Activated T-helper 9 cell treated with anti-CD3 and anti-CD28 coated beads, Interleukin-2, amount 50 U/mL, for 16 hours (primary cell): ENCODE measurements around the gene NOBOX.
"Not testable (repeated sequence)": the region's sequence is repeated elsewhere in the genome, so short reads cannot be mapped to it uniquely, and the experiment has no call there.

Source experiments
- DNase-seq: peaks from one replicate; pipeline ENCODE4 v3.0.0-alpha.2; 2020; ENCODE audit warnings: low read depth

Gene NOBOX

DNA sequence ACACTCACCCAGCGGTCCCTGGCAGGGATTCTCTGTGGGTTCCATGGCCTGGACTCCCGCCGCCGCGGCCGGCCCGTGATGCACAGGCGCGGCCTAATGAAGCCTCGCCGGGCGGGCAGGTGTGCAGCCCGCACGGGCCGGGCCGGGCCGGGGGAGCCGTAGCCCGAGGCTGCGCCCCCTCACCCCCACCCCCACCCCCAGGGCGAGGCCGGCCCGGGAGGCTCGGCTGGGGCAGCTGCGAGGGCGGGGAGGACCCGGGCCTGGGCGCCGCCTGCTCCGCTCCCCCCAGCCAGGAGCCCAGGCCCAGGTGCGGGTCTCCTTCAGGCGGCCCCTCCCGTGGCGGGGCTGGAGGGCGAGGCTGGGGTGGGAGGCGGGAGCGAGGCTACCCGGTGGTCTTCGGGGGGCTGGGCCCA, at the start of gene NOBOX:
TSS of gene NOBOX (minus strand) at position 45 of the 413 bp plus-strand sequence.
- DNase-seq, result no peak

DNA sequence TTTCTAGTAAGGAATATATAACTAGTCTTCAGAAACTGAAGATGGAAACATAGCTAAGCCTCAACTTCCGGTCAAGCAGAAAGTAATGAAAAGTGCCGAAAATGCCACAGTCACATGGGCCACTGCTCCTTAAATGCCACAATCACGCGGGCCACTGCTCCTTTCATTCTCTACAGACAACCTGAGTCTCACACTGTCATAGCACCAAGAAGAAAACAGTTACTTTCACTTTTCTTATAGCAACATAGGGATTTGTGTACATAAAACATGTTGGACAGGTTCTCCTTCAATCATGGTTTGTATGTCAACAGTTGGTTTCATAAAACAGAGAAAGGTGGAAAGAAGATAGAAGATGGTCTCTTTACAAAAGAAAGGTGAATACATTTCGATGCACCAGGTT, 48.6 kb upstream of the NOBOX start:
- DNase-seq, result no peak

DNA sequence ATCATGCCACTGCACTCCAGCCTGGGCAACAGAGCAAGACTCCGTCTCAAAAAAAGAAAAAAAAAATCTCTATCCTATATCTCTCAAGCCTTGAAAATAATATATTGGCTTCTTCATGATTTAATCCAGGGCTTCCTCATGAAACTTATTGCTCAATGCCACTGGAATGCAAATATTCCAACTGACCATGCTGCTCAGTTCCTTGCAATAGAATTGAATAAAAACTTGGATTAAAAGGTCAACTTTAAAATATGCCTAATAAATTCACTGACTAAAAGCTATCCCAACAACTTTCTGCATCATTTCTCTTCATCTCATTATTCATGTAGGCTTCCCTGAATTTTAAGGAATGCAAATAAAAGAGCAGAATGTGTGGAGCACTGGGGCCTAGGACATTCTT, 42.1 kb upstream of the NOBOX start:
- DNase-seq, result no peak

DNA sequence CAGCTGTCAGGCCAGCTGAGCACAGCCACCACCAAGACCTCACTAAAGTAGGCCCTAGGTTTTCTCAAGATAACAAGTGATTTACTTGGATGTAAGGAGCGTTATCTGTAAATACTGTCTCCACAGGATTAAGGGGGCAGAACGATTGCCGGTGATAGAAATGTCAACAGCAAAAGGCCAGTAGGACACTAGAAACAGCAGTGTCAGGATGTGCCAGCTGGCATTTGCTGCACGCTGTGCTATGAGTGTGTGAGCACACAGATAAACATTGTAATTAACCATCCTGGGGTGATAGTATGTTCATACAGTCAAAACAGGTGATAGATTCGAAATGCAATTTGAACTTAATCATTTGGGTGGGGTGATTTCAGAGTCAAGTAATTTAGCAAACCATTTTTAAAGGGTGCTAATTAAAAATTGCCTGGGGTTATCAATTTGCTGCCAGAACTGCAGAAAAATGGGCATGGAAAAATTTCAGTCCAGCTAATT, 36.3 kb upstream of the NOBOX start:
- DNase-seq, result no peak

DNA sequence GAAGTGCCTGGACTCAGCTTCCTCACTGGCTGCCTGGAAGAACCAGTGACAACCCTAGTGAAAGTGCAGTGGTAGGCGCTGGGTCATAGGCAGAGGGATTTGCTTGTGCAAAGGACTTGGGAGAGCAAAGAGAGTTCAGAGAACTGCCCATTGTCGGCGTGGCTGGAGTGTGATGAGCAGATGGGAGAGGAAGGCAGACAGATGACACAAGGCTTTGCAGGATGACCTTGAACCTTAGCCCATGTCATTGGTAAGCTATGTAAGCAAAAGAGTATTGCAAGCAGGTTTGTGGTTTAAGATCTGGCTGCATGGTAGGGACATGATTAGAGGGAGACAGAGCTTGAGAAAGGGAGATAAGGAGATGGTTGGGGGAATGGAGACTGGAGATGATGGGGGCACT, 35.3 kb upstream of the NOBOX start:
- no peak for DNase-seq

DNA sequence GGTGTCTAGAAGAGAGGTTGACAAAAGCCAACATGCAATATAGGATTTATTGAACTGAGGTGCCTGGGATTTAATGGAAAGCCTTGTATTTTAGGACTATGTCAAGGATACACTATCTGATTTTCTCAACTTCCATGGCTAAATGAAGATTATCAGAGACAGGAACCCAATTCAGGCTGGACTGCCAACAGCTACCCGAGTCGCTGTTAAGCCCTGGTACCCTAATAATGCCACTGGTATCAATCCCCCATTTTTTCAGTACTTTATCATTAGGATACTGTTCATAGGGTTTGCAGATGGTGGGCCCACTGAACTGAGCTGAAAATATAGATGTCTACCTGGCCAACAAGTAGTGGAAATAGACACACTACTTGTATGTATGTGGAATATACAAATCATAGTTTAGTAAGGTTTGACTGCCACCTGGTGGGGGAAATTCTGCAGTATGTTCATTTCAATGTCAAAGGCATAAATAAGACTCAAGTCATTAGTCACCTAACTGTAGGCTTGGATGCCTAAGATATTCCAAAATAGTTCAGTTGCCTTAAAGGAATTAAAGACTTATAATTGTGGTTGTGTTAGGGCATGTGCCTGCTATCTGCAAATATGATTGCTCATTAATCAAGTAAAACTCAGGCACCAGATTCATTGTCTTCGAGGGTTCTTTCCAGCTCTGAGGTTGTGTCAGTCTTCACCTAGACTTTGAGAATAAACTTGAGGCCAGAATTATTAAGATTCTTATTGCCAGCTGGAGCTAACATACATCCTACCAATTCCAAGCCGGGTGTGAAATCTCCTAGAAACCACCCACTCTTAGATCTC, 34.1 kb upstream of the NOBOX start:
- no peak for DNase-seq

DNA sequence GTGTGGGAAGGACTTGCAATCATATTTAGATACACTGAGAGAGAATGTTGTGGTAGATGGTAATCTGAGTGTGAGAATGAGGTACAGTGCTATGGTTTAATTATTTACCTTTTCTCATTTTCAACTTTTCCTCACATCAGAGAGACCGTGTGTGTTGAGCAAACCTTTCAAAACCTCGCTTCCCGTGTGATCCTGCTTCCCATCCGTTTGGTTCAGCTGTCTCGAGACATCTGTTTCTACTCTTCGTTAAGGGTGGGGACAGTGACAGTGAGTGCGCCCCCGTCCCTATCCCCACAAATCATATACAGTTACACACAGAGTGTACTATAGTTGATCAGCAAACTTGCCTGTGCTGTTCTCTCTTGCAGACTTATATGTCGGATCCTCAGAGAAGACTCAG, 33.0 kb upstream of the NOBOX start:
- no peak for DNase-seq

DNA sequence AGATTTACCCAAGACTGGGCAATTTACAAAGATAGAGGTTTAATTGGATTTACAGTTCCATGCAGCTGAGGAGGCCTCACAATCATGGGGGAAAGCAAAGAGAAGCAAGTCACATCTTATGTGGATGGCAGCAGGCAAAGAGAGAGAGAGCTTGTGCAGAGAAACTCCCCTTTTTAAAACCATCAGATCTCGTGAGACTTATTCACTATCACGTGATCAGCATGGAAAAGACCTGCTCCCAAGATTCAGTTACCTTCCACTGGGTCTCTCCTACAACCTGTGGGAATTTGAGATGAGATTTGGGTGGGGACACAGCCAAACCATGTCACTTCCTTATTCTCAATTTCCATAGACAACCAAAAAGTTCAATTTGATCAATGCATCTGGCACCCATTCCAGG, 24.9 kb upstream of the NOBOX start:
- DNase-seq, result no peak

DNA sequence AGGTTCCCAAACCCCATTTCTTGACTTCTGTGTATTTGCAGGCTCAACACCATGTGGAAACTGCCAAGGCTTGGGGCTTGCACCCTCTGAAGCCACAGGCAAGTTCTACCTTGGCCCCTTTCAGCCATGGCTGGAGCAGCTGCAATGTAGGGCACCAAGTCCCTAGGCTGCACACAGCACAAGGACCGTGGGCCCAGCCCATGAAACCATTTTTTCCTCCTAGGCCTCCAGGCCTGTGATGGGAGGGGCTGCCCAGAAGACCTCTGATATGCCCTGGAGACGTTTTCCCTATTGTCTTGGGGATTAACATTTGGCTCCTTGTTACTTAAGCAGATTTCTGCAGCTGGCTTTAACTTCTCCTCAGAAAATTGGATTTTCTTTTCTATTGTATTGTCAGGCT, 24.0 kb upstream of the NOBOX start:
- not testable (repeated sequence) for DNase-seq

DNA sequence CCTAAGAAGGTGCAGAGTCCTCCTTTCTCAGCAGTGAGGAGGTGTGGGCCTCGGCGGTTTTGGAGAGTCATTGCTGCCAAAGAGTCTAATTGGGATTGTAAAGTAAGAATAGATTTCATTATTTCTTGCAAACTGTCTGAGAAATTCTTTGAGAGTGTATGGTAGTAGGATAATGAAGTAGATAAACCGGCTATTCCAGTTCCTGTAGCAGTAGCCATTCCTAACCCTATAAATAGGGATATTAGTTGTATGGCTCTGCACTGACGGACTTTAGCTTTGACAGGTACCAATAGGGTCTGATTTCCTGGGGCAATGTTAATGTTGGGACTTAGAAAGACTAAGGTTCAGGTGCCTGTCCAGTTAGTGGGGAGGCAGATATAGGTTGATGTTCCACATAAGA, 15.4 kb upstream of the NOBOX start:
- DNase-seq, result not testable (repeated sequence)

DNA sequence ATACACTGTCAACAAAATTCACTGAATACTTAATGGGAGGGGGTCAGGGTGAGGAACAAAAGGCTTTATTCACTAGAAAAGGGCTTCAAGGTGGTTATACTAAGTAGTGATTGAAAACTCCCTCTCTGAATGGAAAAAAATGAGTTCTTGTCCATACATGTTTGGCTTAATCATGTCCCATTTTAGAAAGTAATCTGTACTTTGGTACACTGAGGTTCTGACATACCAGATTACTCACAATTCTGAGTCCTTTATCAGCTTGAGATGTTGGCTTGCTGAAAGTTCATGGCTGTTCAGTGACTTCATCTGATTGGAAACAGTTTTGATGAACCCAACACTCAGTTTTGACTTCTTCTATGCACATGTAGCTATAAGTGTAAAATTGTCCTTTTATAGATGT, 12.8 kb upstream of the NOBOX start:
- no peak for DNase-seq

DNA sequence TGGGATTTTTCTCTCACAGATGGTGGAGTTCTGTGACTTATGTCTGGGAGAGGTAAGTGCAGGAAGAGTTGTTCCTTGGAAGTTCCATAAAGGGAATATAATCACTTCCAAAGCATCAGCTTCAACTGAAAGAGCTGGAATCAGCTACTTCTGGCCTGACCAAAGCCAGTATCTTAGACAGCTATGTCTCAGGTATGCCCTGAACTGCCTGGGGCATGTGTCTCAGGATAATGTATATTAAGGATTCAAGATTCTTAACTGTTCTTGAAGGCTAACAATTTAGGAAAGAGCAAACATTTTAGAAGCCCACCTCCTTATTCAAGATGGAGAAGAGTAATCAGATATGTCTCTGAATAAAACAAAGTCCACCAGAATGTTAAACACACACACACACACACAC, 12.4 kb upstream of the NOBOX start:
- no peak for DNase-seq

DNA sequence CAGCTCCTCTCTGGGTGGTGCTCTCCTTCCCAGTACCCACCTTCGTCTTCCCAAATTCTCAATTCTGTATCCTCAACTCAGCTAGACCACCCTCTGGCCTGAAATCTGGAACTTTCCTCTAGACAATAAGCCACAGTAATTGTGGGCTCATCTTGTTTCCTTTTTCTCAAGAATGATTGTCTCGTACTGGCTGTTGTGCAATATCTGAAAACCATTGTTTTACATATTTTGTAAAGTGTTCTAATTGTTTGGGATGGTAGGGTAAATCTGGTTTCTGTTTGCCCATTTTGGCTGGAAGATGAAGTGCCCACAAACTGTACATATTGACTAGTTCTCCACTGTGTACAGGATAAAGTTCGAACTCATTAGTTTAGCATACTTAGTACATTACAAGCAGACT, 11.3 kb upstream of the NOBOX start:
- DNase-seq, result no peak

DNA sequence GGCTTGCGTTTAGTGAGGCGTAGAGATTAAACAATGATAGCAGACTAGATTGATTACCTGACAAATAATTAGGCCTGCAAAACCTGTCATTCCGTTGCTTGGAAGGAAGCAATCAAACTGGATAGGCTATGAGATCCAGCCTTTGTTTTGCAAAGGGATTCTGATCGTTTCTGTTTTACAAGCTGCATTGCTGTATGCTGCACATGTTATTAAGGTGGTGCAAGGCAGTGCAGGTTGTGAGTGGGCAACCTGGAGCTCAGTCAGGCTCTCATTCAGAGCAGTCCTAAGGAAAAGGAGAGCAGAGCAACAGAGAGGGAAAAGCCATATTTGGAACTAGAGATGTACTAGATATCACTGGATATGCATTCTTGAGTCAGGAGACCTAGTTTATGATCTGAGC, 6.9 kb upstream of the NOBOX start:
- no peak for DNase-seq

DNA sequence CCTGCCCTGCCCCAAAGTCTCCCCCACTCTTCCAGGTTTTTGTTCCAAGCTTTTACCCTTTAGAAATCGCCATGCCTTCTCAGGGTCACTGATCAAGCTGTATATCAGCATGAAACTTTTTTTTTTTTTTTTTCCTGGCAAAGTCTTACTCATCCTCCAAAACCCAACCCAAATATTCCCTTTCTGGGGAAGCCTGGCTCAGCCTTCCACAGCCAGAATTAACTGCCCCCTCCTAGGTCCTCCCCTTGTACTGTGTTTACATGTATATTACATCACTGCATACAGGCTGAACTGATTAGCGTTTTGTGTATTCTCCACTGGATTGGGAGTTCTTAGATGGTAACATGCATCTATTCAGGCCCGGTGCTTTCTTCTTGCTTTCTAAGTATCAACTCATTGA, 4.6 kb upstream of the NOBOX start:
- DNase-seq, result no peak

DNA sequence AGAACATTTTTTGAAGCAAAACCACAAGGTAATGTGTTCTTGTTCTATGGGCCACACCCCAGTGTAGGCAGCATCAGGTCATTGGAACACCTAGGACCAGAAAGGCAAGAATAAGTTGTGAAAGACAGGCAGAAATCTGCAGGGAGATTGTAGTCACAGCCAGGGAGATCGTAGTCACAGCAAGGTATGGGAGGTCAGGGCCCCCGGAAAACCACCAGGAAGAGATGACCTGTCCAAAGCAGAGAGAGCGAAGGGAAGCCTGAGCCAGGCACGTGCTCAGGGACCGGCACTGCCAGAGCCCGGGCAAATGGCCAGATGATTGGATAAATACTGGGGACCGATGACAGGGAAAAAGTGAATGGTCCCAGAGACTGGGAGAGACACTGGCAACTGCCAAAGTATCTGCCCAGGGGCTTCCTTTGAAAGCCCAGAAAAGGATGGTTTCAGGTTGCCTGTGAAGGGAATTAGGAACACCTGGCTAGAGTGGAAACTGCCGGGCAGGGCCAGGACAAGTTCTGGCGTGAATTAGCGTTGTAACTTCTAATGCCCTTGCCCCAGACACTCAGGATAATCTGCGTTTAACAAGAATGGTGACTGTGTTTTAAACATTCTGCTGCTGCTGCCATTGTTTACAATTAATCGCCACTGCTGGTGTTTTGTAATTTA, 3.9 kb upstream of the NOBOX start:
- DNase-seq, result no peak

DNA sequence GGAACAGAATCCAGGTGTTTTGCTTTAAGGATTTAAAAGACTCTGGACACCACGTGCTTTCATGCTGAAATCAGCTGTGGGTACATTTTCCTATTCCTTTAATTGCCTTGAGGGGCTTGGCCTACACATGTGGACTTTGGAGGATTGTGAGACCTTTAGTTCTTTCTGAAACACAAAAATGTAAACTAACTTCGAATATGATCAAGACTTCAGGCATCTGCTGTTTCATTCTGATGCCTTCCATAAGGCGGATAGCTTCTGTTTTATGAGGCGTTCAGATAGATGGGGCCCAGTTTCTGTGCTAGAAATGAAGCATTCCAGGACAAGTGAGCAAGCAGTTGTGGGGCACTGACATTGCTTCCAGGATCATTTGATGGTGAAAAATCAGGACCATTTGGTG, 1.5 kb upstream of the NOBOX start:
- no peak for DNase-seq

DNA sequence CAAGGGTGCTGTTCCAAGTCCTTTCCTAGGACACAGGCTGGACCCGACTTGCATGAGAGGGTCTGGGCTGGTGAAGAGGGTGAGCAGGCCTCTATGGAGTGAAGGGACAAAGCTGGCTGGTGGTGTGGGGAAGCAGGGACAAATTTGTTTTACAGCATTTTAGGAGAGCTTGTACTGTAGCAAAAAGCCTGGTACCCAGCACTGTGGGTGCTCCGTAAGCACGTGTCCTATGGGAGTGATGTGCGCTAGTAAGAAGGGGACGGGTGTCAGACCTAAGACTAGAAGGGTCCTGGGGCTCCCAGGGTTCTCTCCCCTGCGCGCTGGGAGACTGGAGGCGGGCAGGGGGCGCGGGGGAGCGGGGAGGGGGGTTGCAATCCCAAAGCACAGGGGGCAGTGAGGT, 391 bp downstream of the NOBOX start:
- no peak for DNase-seq

DNA sequence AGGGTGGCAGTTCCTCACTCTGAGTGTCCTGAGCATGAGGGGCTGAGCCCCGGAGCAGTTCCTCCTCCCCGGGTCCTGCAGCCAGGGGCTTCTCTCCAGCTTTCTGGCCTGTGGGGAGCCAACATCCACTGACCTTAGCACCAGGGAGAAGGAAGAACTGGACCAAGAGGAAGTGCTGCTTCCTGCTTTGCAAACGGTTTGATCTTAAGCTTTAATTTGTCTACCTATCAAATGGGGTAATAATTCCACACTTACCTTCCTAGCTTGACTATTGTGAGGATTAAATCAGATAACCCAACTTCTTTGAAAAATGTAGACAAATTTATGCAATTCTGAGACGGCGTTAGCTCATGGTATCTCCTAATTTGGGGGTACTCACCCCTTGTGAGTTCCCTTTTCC, 2.0 kb downstream of the NOBOX start:
- DNase-seq, result no peak

DNA sequence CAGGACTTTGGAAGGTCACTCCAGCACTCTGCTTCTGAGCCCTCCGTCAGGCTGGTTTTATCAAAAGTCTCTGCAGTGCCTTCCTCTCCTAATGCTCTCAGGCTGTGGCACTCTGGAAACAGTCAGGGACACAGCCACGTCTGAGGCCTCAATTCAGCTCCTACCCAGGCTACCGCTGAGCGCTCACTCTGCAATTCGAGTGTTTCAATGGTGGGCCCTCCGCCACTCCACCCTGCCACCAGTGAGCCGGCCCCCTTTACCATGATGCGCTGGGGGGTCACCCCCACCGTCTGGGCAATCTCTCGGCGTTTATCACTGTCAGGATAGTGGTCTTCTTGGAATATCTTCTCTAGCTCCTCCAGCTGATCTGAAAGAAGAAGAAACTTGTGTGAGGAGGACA, 3.5 kb downstream of the NOBOX start:
- DNase-seq, result no peak

DNA sequence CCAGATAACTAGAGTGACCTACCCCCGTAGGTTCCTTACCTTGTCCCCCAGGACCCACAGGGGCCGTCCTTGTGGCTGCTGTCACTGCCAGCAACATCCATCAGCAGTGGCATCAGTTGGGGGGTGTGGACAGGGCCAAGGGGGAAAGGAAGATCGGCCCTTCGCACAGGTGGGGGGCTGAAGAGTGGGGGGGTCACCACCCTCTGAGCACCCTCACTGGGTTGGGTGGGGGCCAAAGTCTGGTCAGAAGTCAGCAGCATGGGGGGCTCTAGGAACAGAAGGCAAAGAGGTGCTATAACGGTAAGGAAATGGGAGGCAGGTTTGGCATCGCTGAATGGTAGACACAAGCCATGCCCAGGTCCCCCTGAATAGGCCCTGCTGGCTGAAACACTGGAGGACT, 4.6 kb downstream of the NOBOX start:
- DNase-seq, result no peak

DNA sequence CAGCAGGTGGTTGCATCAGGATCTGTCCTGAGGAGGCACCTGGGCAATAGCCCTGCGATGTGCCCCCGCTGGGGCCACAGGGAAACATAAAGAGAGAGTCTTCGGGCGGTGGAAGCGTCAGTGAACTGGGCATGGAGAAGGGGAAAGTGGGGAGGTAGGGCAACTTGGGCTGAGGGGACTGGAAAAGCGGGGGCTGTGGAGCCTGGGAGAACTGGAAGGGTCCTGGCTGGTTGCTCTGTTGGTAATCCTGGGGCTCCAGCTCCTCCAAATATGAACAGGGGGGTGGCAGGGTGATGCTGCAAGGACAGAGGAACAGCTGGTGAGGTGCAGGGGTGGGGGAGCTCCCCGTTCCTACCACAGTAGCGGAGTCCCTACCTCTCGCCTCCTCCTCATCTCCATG, 5.2 kb downstream of the NOBOX start:
- DNase-seq, result no peak

DNA sequence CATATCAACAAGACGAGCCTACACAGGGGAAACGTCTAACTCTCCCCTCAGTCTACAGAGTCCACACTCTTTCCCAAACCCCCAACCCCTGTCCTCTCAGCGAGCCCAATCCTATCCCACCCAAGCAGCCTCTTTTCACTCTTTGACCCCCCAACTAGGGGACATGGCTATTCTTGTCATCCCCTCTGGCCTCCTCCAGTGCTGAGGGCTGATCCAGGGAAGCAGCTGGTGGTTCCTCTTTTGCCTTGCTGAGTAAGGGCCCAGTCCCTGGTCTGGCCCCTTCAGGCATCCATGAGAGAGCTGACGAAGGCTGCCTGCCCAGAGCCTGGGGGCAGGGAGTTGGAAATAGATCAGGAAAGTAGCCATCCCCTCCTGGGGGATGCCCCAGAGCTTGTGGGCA, 6.4 kb downstream of the NOBOX start:
- DNase-seq, result no peak

DNA sequence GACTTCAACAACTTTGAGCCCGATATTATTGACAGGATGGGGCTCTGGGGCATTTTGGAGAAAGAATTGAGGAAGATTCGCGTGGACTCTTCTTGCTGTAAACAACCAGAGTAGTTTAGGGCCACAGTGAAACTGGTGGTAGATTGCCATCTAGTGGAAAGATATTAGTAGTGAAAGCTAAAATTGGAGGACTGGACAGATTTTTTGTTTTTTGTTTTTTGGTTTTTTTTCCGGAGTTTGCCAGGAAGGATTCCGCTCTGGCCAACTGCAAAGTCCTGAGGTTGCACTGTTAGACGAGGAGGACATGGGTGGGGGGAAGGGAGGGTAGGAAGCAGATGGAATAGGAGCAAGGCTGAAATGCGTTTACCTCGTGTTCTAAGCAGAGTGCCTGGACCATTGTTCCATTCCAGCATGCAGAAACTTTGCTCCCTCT, 11.7 kb downstream of the NOBOX start:
- no peak for DNase-seq
